ENCODE measurements around the gene TMEM14C. TPM values are rescaled to one million over a fixed set of nuclear protein-coding genes. Genes with fewer than 3 reads are reported as not detected.

The TMEM14C gene
- total and polyA plus RNA-seq, 11 donors, result 94.5 to 179 (median 116) TPM

GRCh38 chr6:10682355-10682988 is 40.4 kb upstream of the TMEM14C start:
- Histone ChIP-seq H3K27ac (no peak overlapping the region), H3K4me1 (no peaks in the 10 kb centered on the region), H3K36me3 (no peaks in the 10 kb centered on the region), H3K4me3 (no peak overlapping the region), H3K9me3 (no peaks in the 10 kb centered on the region), H3K27me3 (no peaks in the 10 kb centered on the region)
- TF ChIP-seq CTCF (IDR thresholded peaks at IDR 0.05) (no peak), POLR2A (IDR thresholded peaks at IDR 0.05) (no peak)
- DNase-seq (no peak), ATAC-seq (no peak)
- intact Hi-C loops (cut with DNase I), result no loop called here

- 72 to 82% (median 75%) methylated on average over 5 of the region's 5 CpGs for WGBS, 4 donors
- Histone ChIP-seq H3K4me3 (no peak overlapping the region), H3K4me1 (no peaks in the 10 kb centered on the region), H3K9me3 (no peaks in the 10 kb centered on the region), H3K36me3 (no peaks in the 10 kb centered on the region), H3K27ac (no peak overlapping the region), H3K27me3 (no peaks in the 10 kb centered on the region)
- ATAC-seq (no peak), DNase-seq (no peak)
- intact Hi-C loops (cut with DNase I), result no loop called here
- no peak for TF ChIP-seq CTCF (IDR thresholded peaks at IDR 0.05)
- TF ChIP-seq POLR2A (IDR thresholded peaks at IDR 0.05), result no peak
These were observed 38.3 kb upstream of the TMEM14C start for GRCh38 chr6:10684618-10685017.

- TF ChIP-seq POLR2A (IDR thresholded peaks at IDR 0.05) (no peak), CTCF (IDR thresholded peaks at IDR 0.05) (no peak)
- H3K36me3 ChIP-seq, result no peaks in the 10 kb centered on the region
- 68 to 77% (median 75%) methylated on average over 3 of the region's 3 CpGs for WGBS, 4 donors
- intact Hi-C loops (cut with DNase I), result no loop called here
- no peak for DNase-seq
- H3K4me3 ChIP-seq, result no peak overlapping the region
- no peak for ATAC-seq
- no peaks in the 10 kb centered on the region for H3K9me3 ChIP-seq
- H3K27me3 ChIP-seq, result no peaks in the 10 kb centered on the region
- H3K27ac ChIP-seq, result no peak overlapping the region
- no peaks in the 10 kb centered on the region for H3K4me1 ChIP-seq
These were observed 37.6 kb upstream of the TMEM14C start for GRCh38 chr6:10685092-10685915.

GRCh38 chr6:10686901-10687300 is 36.0 kb upstream of the TMEM14C start:
- H3K9me3 ChIP-seq, result no peaks in the 10 kb centered on the region
- WGBS, 4 donors, result 77 to 85% (median 84%) methylated on average over 8 of the region's 8 CpGs
- ATAC-seq, result no peak
- no peak for DNase-seq
- no peaks in the 10 kb centered on the region for H3K27me3 ChIP-seq
- no peak overlapping the region for H3K27ac ChIP-seq
- no peak overlapping the region for H3K4me3 ChIP-seq
- TF ChIP-seq POLR2A (IDR thresholded peaks at IDR 0.05) (no peak), CTCF (IDR thresholded peaks at IDR 0.05) (no peak)
- H3K36me3 ChIP-seq, result no peaks in the 10 kb centered on the region
- intact Hi-C loops (cut with DNase I), result no loop called here
- no peaks in the 10 kb centered on the region for H3K4me1 ChIP-seq

All from heart left ventricle (tissue), 16 donors.